ENCODE measurements around the gene PTMS. TPM values are rescaled to one million over a fixed set of nuclear protein-coding genes. Genes with fewer than 3 reads are reported as not detected.

PTMS gene
- total RNA-seq, 1 donor from 2014 or later = 395 TPM

DNA sequence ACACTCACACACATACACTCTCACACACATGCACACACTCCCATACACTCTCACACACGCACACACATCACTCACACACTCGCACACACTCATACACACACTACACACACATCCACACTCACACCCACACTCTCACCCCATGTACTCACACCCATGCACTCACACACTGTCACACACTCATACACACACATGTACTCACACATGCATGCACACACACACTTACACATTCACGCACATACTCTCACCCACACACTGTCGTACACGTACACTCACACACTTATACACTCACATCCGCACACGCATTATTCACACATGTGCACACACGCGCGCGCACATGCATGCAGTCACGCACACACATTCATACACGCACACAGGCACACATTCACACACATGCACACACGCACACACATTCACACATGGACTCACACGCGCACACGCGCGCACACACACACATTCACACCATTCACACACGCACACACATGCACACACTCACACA is 51.5 kb downstream of the PTMS start:
- no peak for DNase-seq (ENCODE audit: extremely low spot score, unreplicated experiment)
- H3K27me3 Mint-ChIP-seq = peaks cover 51% of the 10 kb centered on the region
- TF ChIP-seq, protein P1, sequence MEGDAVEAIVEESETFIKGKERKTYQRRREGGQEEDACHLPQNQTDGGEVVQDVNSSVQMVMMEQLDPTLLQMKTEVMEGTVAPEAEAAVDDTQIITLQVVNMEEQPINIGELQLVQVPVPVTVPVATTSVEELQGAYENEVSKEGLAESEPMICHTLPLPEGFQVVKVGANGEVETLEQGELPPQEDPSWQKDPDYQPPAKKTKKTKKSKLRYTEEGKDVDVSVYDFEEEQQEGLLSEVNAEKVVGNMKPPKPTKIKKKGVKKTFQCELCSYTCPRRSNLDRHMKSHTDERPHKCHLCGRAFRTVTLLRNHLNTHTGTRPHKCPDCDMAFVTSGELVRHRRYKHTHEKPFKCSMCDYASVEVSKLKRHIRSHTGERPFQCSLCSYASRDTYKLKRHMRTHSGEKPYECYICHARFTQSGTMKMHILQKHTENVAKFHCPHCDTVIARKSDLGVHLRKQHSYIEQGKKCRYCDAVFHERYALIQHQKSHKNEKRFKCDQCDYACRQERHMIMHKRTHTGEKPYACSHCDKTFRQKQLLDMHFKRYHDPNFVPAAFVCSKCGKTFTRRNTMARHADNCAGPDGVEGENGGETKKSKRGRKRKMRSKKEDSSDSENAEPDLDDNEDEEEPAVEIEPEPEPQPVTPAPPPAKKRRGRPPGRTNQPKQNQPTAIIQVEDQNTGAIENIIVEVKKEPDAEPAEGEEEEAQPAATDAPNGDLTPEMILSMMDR (conservative IDR thresholded peaks at IDR 0.05) = no peak
- peak overlapping the region; percentile 0 for H3K4me3 Mint-ChIP-seq
- peaks cover 40% of the 10 kb centered on the region for H3K4me1 Mint-ChIP-seq (ENCODE audit: unreplicated experiment)
- H3K36me3 Mint-ChIP-seq = no peaks in the 10 kb centered on the region
- H3K9me3 Mint-ChIP-seq = no peaks in the 10 kb centered on the region
- no peak overlapping the region for H3K27ac Mint-ChIP-seq

- H3K4me3 Mint-ChIP-seq = peak overlapping the region; percentile 61
- H3K27ac Mint-ChIP-seq = no peak overlapping the region
- peaks cover 56% of the 10 kb centered on the region for H3K27me3 Mint-ChIP-seq
- TF ChIP-seq, protein P1 (conservative IDR thresholded peaks at IDR 0.05) = no peak
- no peak for DNase-seq (ENCODE audit: extremely low spot score, unreplicated experiment)
- no peaks in the 10 kb centered on the region for H3K36me3 Mint-ChIP-seq
- H3K9me3 Mint-ChIP-seq = no peaks in the 10 kb centered on the region
- peaks cover 45% of the 10 kb centered on the region for H3K4me1 Mint-ChIP-seq (ENCODE audit: unreplicated experiment)
Measured at GRCh38 chr12:6818222-6818621, 52.1 kb downstream of the PTMS start.

DNA sequence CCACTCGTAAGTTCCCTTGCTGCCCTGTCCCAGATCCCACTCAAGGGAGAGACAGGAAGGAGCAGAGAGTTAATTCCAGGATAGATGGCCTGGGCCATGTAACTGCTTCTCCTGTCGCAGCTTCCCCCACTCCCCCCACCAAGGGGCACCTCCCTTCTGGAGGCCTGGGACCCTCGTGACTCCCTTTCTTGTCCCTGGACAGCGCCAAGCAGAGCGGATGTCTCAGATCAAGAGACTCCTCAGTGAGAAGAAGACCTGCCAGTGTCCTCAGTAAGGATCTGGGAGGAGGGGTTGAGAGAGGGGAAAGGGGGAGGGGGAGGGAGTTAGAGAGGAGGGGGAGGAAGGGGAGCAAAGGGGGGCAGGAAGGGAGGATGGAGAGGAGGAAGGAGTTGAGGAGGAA is 52.5 kb downstream of the PTMS start:
- peaks cover 53% of the 10 kb centered on the region for H3K27me3 Mint-ChIP-seq
- H3K9me3 Mint-ChIP-seq = no peaks in the 10 kb centered on the region
- no peaks in the 10 kb centered on the region for H3K36me3 Mint-ChIP-seq
- H3K4me3 Mint-ChIP-seq = peak overlapping the region; percentile 61
- DNase-seq (ENCODE audit: extremely low spot score, unreplicated experiment) = no peak
- H3K27ac Mint-ChIP-seq = no peak overlapping the region
- TF ChIP-seq, protein P1 (conservative IDR thresholded peaks at IDR 0.05) = no peak
- H3K4me1 Mint-ChIP-seq (ENCODE audit: unreplicated experiment) = peaks cover 47% of the 10 kb centered on the region

GRCh38 chr12:6819106-6820030 is 53.2 kb downstream of the PTMS start:
- peak overlapping the region; percentile 52 for H3K4me3 Mint-ChIP-seq
- TF ChIP-seq, protein P1 (conservative IDR thresholded peaks at IDR 0.05) = no peak
- H3K4me1 Mint-ChIP-seq (ENCODE audit: unreplicated experiment) = peaks cover 47% of the 10 kb centered on the region
- no peak for DNase-seq (ENCODE audit: extremely low spot score, unreplicated experiment)
- no peak overlapping the region for H3K27ac Mint-ChIP-seq
- H3K9me3 Mint-ChIP-seq = no peaks in the 10 kb centered on the region
- peaks cover 49% of the 10 kb centered on the region for H3K27me3 Mint-ChIP-seq
- no peaks in the 10 kb centered on the region for H3K36me3 Mint-ChIP-seq

GRCh38 chr12:6820166-6820565 is 54.0 kb downstream of the PTMS start:
- Mint-ChIP-seq H3K36me3 (peaks cover 4% of the 10 kb centered on the region), H3K27me3 (peaks cover 50% of the 10 kb centered on the region), H3K4me1 (ENCODE audit: unreplicated experiment) (peaks cover 51% of the 10 kb centered on the region), H3K9me3 (no peaks in the 10 kb centered on the region), H3K27ac (no peak overlapping the region), H3K4me3 (peak overlapping the region; percentile 89)
- DNase-seq (ENCODE audit: extremely low spot score, unreplicated experiment) = no peak
- TF ChIP-seq, protein P1 (conservative IDR thresholded peaks at IDR 0.05) = no peak

Other genes with a start within 250 kb of the PTMS start
- 2,317 and 5,618 TPM in 2 replicates for gene GAPDH, start 231.8 kb upstream of the PTMS start, total RNA-seq (ENCODE audit: low replicate concordance)
- gene IFFO1, start 210.3 kb upstream of the PTMS start, total RNA-seq (ENCODE audit: low replicate concordance) = 9.1 and 17.5 TPM in 2 replicates
- gene NOP2, start 198.1 kb upstream of the PTMS start, total RNA-seq (ENCODE audit: low replicate concordance) = 60.9 and 106 TPM in 2 replicates
- 270 and 289 TPM in 2 replicates for gene CHD4, start 159.0 kb upstream of the PTMS start, total RNA-seq (ENCODE audit: low replicate concordance)
- 2.7 and 19.9 TPM in 2 replicates for gene LPAR5, start 130.4 kb upstream of the PTMS start, total RNA-seq (ENCODE audit: low replicate concordance)
- 3.9 and 7.1 TPM in 2 replicates for gene ACRBP, start 118.9 kb upstream of the PTMS start, total RNA-seq (ENCODE audit: low replicate concordance)
- 58.1 and 102 TPM in 2 replicates for gene ING4, start 103.2 kb upstream of the PTMS start, total RNA-seq (ENCODE audit: low replicate concordance)
- gene ZNF384, start 77.0 kb upstream of the PTMS start, total RNA-seq (ENCODE audit: low replicate concordance) = 78.3 and 127 TPM in 2 replicates
- gene PIANP, start 65.5 kb upstream of the PTMS start, total RNA-seq (ENCODE audit: low replicate concordance) = 0.95 and 3.9 TPM in 2 replicates
- gene COPS7A, start 42.3 kb upstream of the PTMS start, total RNA-seq (ENCODE audit: low replicate concordance) = 35.4 and 94.5 TPM in 2 replicates
- 187 and 371 TPM in 2 replicates for gene MLF2, start 13.2 kb upstream of the PTMS start, total RNA-seq (ENCODE audit: low replicate concordance)
- 0.52 and 2.6 TPM in 2 replicates for gene LAG3, start 6.2 kb downstream of the PTMS start, total RNA-seq (ENCODE audit: low replicate concordance)
- gene CD4, start 23.2 kb downstream of the PTMS start, total RNA-seq (ENCODE audit: low replicate concordance) = 0.64 and 0.65 TPM in 2 replicates
- gene GPR162, start 55.5 kb downstream of the PTMS start, total RNA-seq (ENCODE audit: low replicate concordance) = 5.4 and 17.8 TPM in 2 replicates
- 40.7 and 66.0 TPM in 2 replicates for gene P3H3, start 62.0 kb downstream of the PTMS start, total RNA-seq (ENCODE audit: low replicate concordance)
- gene GNB3, start 74.6 kb downstream of the PTMS start, total RNA-seq (ENCODE audit: low replicate concordance) = 6.3 and 25.2 TPM in 2 replicates
- 31.7 and 33.5 TPM in 2 replicates for gene CDCA3, start 84.9 kb downstream of the PTMS start, total RNA-seq (ENCODE audit: low replicate concordance)
- 121 and 198 TPM in 2 replicates for gene USP5, start 85.8 kb downstream of the PTMS start, total RNA-seq (ENCODE audit: low replicate concordance)
- gene TPI1, start 101.2 kb downstream of the PTMS start, total RNA-seq (ENCODE audit: low replicate concordance) = 565 and 954 TPM in 2 replicates
- 6.5 and 13.9 TPM in 2 replicates for gene SPSB2, start 106.9 kb downstream of the PTMS start, total RNA-seq (ENCODE audit: low replicate concordance)
- 10.1 and 20.0 TPM in 2 replicates for gene LRRC23, start 138.5 kb downstream of the PTMS start, total RNA-seq (ENCODE audit: low replicate concordance)
- 32.2 and 33.1 TPM in 2 replicates for gene ENO2, start 148.2 kb downstream of the PTMS start, total RNA-seq (ENCODE audit: low replicate concordance)
- gene ATN1, start 161.6 kb downstream of the PTMS start, total RNA-seq (ENCODE audit: low replicate concordance) = 131 and 139 TPM in 2 replicates
- not detected in 2 replicates for gene RNU7-1, start 177.5 kb downstream of the PTMS start, total RNA-seq (ENCODE audit: low replicate concordance)
- 220 and 275 TPM in 2 replicates for gene C12orf57, start 177.7 kb downstream of the PTMS start, total RNA-seq (ENCODE audit: low replicate concordance)
- gene PTPN6, start 185.0 kb downstream of the PTMS start, total RNA-seq (ENCODE audit: low replicate concordance) = 15.6 and 61.0 TPM in 2 replicates
- gene PHB2, start 204.3 kb downstream of the PTMS start, total RNA-seq (ENCODE audit: low replicate concordance) = 252 and 377 TPM in 2 replicates
- 46.5 and 108 TPM in 2 replicates for gene EMG1, start 204.6 kb downstream of the PTMS start, total RNA-seq (ENCODE audit: low replicate concordance)

Data from type B pancreatic cell (in vitro differentiated cells).